Testis (tissue), 3 donors: ENCODE data around the gene ZSCAN22. TPM values are rescaled to one million over a fixed set of nuclear protein-coding genes. Genes with fewer than 3 reads are reported as not detected.

Experiments
- DNase-seq: peaks from one replicate; pipeline ENCODE4 v3.0.0-alpha.2; 2019
- H3K27ac ChIP-seq, 2 donors: fragments of 200-600 bp; sonication (generic); one replicate each; pipeline ENCODE4 v1.5.1; 2019
- H3K27me3 ChIP-seq: fragments of 200-600 bp; sonication (generic); one replicate; pipeline ENCODE4 v1.5.1; 2019
- H3K36me3 ChIP-seq: fragments of 200-600 bp; sonication (generic); one replicate; pipeline ENCODE4 v1.5.1; 2017; ENCODE audit warnings: low read depth; ENCODE audit errors: missing control alignments
- H3K4me1 ChIP-seq: fragments of 200-600 bp; sonication (generic); one replicate; pipeline ENCODE4 v1.5.1; 2019
- H3K4me3 ChIP-seq, 2 donors: fragments of 200-600 bp; sonication (generic); one replicate each; pipeline ENCODE4 v1.5.1; 2017 to 2019
- H3K9me3 ChIP-seq: fragments of 200-600 bp; sonication (generic); one replicate; pipeline ENCODE4 v1.5.1; 2017
- CTCF ChIP-seq, 3 experiments: fragments of 450-650 bp in 2 of 3; fragments of 200-600 bp in 1 of 3; sonication (generic) in 1 of 3; IDR thresholded peaks; one replicate each; pipeline ENCODE4 v1.5.1; 2016 to 2019; ENCODE audit warnings: antibody characterized with exemption in 3 of 3, mild to moderate bottlenecking in 2 of 3, moderate library complexity in 1 of 3
- POLR2A ChIP-seq: fragments of 450-650 bp; IDR thresholded peaks from one replicate; pipeline ENCODE4 v1.6.1; 2017; ENCODE audit warnings: antibody characterized with exemption, mild to moderate bottlenecking, moderate library complexity
- WGBS, 2 donors: methylation state at CpG; one replicate each; pipeline ENCODE4 v1.1.5; 2018; 5-methylcytosine and 5-hydroxymethylcytosine counted together
- intact Hi-C: fragments of 100-400 bp; cut with DNase I; formaldehyde crosslinking; loops from one replicate; pipeline ENCODE4 v1.15.1; 2023; ENCODE audit warnings: low total_unique reads
- polyA plus RNA-seq: library from polyadenylated mRNA; stranded (reverse); fragments of 350-450 nt; fragmentation: Illumina TruSeq; extraction: RNeasy Lipid Tissue Mini Kit (QIAGEN cat#74804); gene quantifications from one replicate; pipeline ENCODE4 v1.2.3, GENCODE V29; 2014; ENCODE audit warnings: low read depth, low replicate concordance; ENCODE audit not compliant: insufficient read depth
- total RNA-seq, 2 donors: library from RNA; depleted of rRNA; stranded (reverse); fragments of >200 nt; gene quantifications; one replicate each; pipeline ENCODE4 v1.2.3, GENCODE V29; 2016

Gene ZSCAN22
- total and polyA plus RNA-seq, 3 donors from 2014 or later = 2.4 to 4.9 (median 3.5) TPM

GRCh38 chr19:58311345-58311865, 15.4 kb upstream of the ZSCAN22 start:
- no peaks in the 10 kb centered on the region for H3K27me3 ChIP-seq
- H3K9me3 ChIP-seq = no peaks in the 10 kb centered on the region
- H3K36me3 ChIP-seq = no peaks in the 10 kb centered on the region
- WGBS, 2 donors = 96% methylated on average over 7 of the region's 7 CpGs
- TF ChIP-seq CTCF (IDR thresholded peaks at IDR 0.05) = no peak
- TF ChIP-seq POLR2A = no peak
- no peak overlapping the region for H3K27ac ChIP-seq
- no peak for DNase-seq
- H3K4me1 ChIP-seq = peaks cover 4% of the 10 kb centered on the region
- intact Hi-C loops = no loop called here
- no peak overlapping the region for H3K4me3 ChIP-seq

- Histone ChIP-seq H3K9me3 (no peaks in the 10 kb centered on the region), H3K4me3 (no peak overlapping the region), H3K4me1 (no peaks in the 10 kb centered on the region), H3K27me3 (no peaks in the 10 kb centered on the region), H3K36me3 (no peaks in the 10 kb centered on the region), H3K27ac (no peak overlapping the region)
- intact Hi-C loops = no loop called here
- WGBS, 2 donors = 93 to 98% methylated on average over 2 of the region's 2 CpGs
- no peak for DNase-seq
- no peak for TF ChIP-seq POLR2A
- no peak for TF ChIP-seq CTCF (IDR thresholded peaks at IDR 0.05)
These were observed 11.2 kb upstream of the ZSCAN22 start for GRCh38 chr19:58315580-58315979.

- Histone ChIP-seq H3K27ac (no peak overlapping the region), H3K9me3 (no peaks in the 10 kb centered on the region), H3K4me1 (no peaks in the 10 kb centered on the region), H3K4me3 (no peak overlapping the region), H3K36me3 (no peaks in the 10 kb centered on the region), H3K27me3 (no peaks in the 10 kb centered on the region)
- DNase-seq = no peak
- intact Hi-C loops = no loop called here
- 64 to 83% methylated on average over 7 of the region's 7 CpGs for WGBS, 2 donors
- no peak for TF ChIP-seq CTCF (IDR thresholded peaks at IDR 0.05)
- TF ChIP-seq POLR2A = no peak
These were observed 9.2 kb upstream of the ZSCAN22 start for GRCh38 chr19:58317476-58318072.

- no peak overlapping the region for H3K27ac ChIP-seq
- WGBS, 2 donors = 82 to 83% methylated on average over 2 to 4 of the region's 4 CpGs
- no peak overlapping the region for H3K4me3 ChIP-seq
- TF ChIP-seq POLR2A (no peak), CTCF (IDR thresholded peaks at IDR 0.05) (no peak)
- no peaks in the 10 kb centered on the region for H3K36me3 ChIP-seq
- H3K4me1 ChIP-seq = no peaks in the 10 kb centered on the region
- intact Hi-C loops = no loop called here
- DNase-seq = no peak
- no peaks in the 10 kb centered on the region for H3K9me3 ChIP-seq
- H3K27me3 ChIP-seq = no peaks in the 10 kb centered on the region
These were observed 8.5 kb upstream of the ZSCAN22 start for GRCh38 chr19:58318297-58318696.

GRCh38 chr19:58319241-58319640, 7.6 kb upstream of the ZSCAN22 start:
- intact Hi-C loops = no loop called here
- Histone ChIP-seq H3K27me3 (no peaks in the 10 kb centered on the region), H3K27ac (no peak overlapping the region), H3K9me3 (no peaks in the 10 kb centered on the region), H3K4me3 (no peak overlapping the region), H3K4me1 (no peaks in the 10 kb centered on the region), H3K36me3 (no peaks in the 10 kb centered on the region)
- TF ChIP-seq CTCF (IDR thresholded peaks at IDR 0.05) (no peak), POLR2A (no peak)
- no peak for DNase-seq
- 94 to 97% methylated on average over 10 of the region's 10 CpGs for WGBS, 2 donors
